SJCRH30 (cell line): ENCODE results near the gene DBF4B. TPM values are rescaled to one million over a fixed set of nuclear protein-coding genes. Genes with fewer than 3 reads are reported as not detected.
"Not testable (repeated sequence)": the region's sequence is repeated elsewhere in the genome, so short reads cannot be mapped to it uniquely, and the experiment has no call there.

ENCODE experiments used
- DNase-seq, 2 experiments: peaks; one replicate each; pipeline ENCODE4 v3.0.0-alpha.2; 2015 to 2020
- H3K27ac ChIP-seq: fragments of 250-450 bp; sonication (Bioruptor Pico); 2 replicates; pipeline ENCODE4 v1.5.1; 2020; ENCODE audit warnings: mild to moderate bottlenecking, moderate library complexity
- H3K27me3 ChIP-seq: fragments of 250-450 bp; sonication (Bioruptor Pico); 2 replicates; pipeline ENCODE4 v1.5.1; 2020; ENCODE audit warnings: mild to moderate bottlenecking, moderate library complexity
- H3K36me3 ChIP-seq: fragments of 250-450 bp; sonication (Bioruptor Pico); 2 replicates; pipeline ENCODE4 v1.5.1; 2020; ENCODE audit warnings: mild to moderate bottlenecking, moderate library complexity
- H3K4me1 ChIP-seq: fragments of 250-450 bp; sonication (Bioruptor Pico); 2 replicates; pipeline ENCODE4 v1.5.1; 2020; ENCODE audit warnings: mild to moderate bottlenecking, moderate library complexity
- H3K4me3 ChIP-seq: fragments of 250-450 bp; sonication (Bioruptor Pico); 2 replicates; pipeline ENCODE4 v1.5.1; 2020; ENCODE audit warnings: mild to moderate bottlenecking, moderate library complexity
- H3K9me3 ChIP-seq: fragments of 250-450 bp; sonication (Bioruptor Pico); replicated peaks from 2 replicates; pipeline ENCODE4 v1.5.1; 2020; ENCODE audit warnings: mild to moderate bottlenecking, moderate library complexity
- total RNA-seq: library from RNA; depleted of rRNA; stranded (reverse); fragments of >200 nt; shearing (Covaris generic); gene quantifications from 2 replicates; pipeline ENCODE4 v1.2.3, GENCODE V29; 2014

The DBF4B gene
- total RNA-seq, 1 experiment from 2014 or later, result 19.4 TPM

- DNase-seq, result peak; percentile 7 to 43
- not testable (repeated sequence) for H3K4me1 ChIP-seq, H3K27me3 ChIP-seq, H3K36me3 ChIP-seq, H3K9me3 ChIP-seq
- peak overlapping the region; percentile 90 for H3K4me3 ChIP-seq
- peak overlapping the region; percentile 67; the same call in 1 of the 2 replicates for H3K27ac ChIP-seq
Observed at GRCh38 chr17:44690746-44691306, 17.6 kb upstream of the DBF4B start.

- DNase-seq, result no peak
- Histone ChIP-seq H3K4me1 (peaks cover under 1% of the 10 kb centered on the region), H3K27ac (no peak overlapping the region), H3K9me3 (no peaks in the 10 kb centered on the region), H3K27me3 (0 out of 2 replicates have a peak, but pooled peaks cover 5% of the 10 kb centered on the region), H3K4me3 (no peak overlapping the region), H3K36me3 (no peaks in the 10 kb centered on the region)
Observed at GRCh38 chr17:44693609-44694008, 14.9 kb upstream of the DBF4B start.

- not testable (repeated sequence) for H3K27me3 ChIP-seq, H3K4me3 ChIP-seq, H3K9me3 ChIP-seq, H3K4me1 ChIP-seq, H3K27ac ChIP-seq, DNase-seq, H3K36me3 ChIP-seq
Observed at GRCh38 chr17:44700288-44700687, 8.2 kb upstream of the DBF4B start.

- DNase-seq, result no peak
- peak overlapping the region; percentile 79 for H3K4me3 ChIP-seq
- peaks cover 7% of the 10 kb centered on the region; the same call in 1 of the 2 replicates for H3K4me1 ChIP-seq
- peak overlapping the region; percentile 70 for H3K27ac ChIP-seq
- H3K27me3 ChIP-seq, result no peaks in the 10 kb centered on the region
- no peaks in the 10 kb centered on the region; the same call in 1 of the 2 replicates for H3K36me3 ChIP-seq
- no peaks in the 10 kb centered on the region for H3K9me3 ChIP-seq
Observed at GRCh38 chr17:44707755-44708400, 587 bp upstream of the DBF4B start.

GRCh38 chr17:44719444-44719843, 11.0 kb downstream of the DBF4B start:
- DNase-seq, result no peak
- H3K9me3 ChIP-seq, result no peaks in the 10 kb centered on the region
- H3K4me3 ChIP-seq, result no peak overlapping the region
- peaks cover 48% of the 10 kb centered on the region for H3K36me3 ChIP-seq
- no peak overlapping the region for H3K27ac ChIP-seq
- no peaks in the 10 kb centered on the region for H3K4me1 ChIP-seq
- no peaks in the 10 kb centered on the region for H3K27me3 ChIP-seq

- Histone ChIP-seq H3K4me3 (no peak overlapping the region), H3K4me1 (no peaks in the 10 kb centered on the region), H3K27ac (no peak overlapping the region), H3K27me3 (no peaks in the 10 kb centered on the region), H3K36me3 (peaks cover 58% of the 10 kb centered on the region), H3K9me3 (no peaks in the 10 kb centered on the region; the same call in 1 of the 2 replicates)
- no peak for DNase-seq
Observed at GRCh38 chr17:44722254-44722653, 13.8 kb downstream of the DBF4B start.

- not testable (repeated sequence) for H3K27ac ChIP-seq, DNase-seq, H3K4me3 ChIP-seq, H3K9me3 ChIP-seq, H3K27me3 ChIP-seq, H3K4me1 ChIP-seq
- peaks cover 70% of the 10 kb centered on the region for H3K36me3 ChIP-seq
Observed at GRCh38 chr17:44726121-44726520, 17.7 kb downstream of the DBF4B start.

- Histone ChIP-seq H3K36me3 (peaks cover 44% of the 10 kb centered on the region), H3K4me3 (no peak overlapping the region), H3K9me3 (no peaks in the 10 kb centered on the region), H3K27ac (no peak overlapping the region), H3K27me3 (no peaks in the 10 kb centered on the region), H3K4me1 (no peaks in the 10 kb centered on the region)
- peak in 1 of 2 experiments; percentile 36 for DNase-seq
Observed at GRCh38 chr17:44733753-44734152, 25.3 kb downstream of the DBF4B start.

- H3K4me3 ChIP-seq, result no peak overlapping the region
- H3K27ac ChIP-seq, result no peak overlapping the region
- H3K27me3 ChIP-seq, result no peaks in the 10 kb centered on the region
- H3K9me3 ChIP-seq, result no peaks in the 10 kb centered on the region
- DNase-seq, result no peak
- H3K36me3 ChIP-seq, result peaks cover 46% of the 10 kb centered on the region
- no peaks in the 10 kb centered on the region for H3K4me1 ChIP-seq
Observed at GRCh38 chr17:44734272-44734671, 25.8 kb downstream of the DBF4B start.

- Histone ChIP-seq H3K36me3 (peaks cover 34% of the 10 kb centered on the region), H3K4me1 (no peaks in the 10 kb centered on the region), H3K27me3 (no peaks in the 10 kb centered on the region), H3K4me3 (no peak overlapping the region), H3K9me3 (no peaks in the 10 kb centered on the region), H3K27ac (no peak overlapping the region)
- no peak for DNase-seq
Observed at GRCh38 chr17:44736551-44737240, 28.2 kb downstream of the DBF4B start.

GRCh38 chr17:44738214-44738906, 29.9 kb downstream of the DBF4B start:
- Histone ChIP-seq H3K36me3 (peaks cover 29% of the 10 kb centered on the region), H3K4me1 (no peaks in the 10 kb centered on the region), H3K4me3 (no peak overlapping the region), H3K9me3 (no peaks in the 10 kb centered on the region), H3K27me3 (no peaks in the 10 kb centered on the region), H3K27ac (no peak overlapping the region)
- DNase-seq, result no peak

GRCh38 chr17:44741316-44741715, 32.9 kb downstream of the DBF4B start:
- H3K4me1 ChIP-seq, result no peaks in the 10 kb centered on the region
- H3K36me3 ChIP-seq, result peaks cover 20% of the 10 kb centered on the region; the same call in 1 of the 2 replicates
- H3K9me3 ChIP-seq, result no peaks in the 10 kb centered on the region

GRCh38 chr17:44745301-44745700, 36.8 kb downstream of the DBF4B start:
- peaks cover 25% of the 10 kb centered on the region for H3K36me3 ChIP-seq
- no peaks in the 10 kb centered on the region for H3K4me1 ChIP-seq
- no peak for DNase-seq
- no peaks in the 10 kb centered on the region for H3K27me3 ChIP-seq
- no peak overlapping the region for H3K4me3 ChIP-seq
- H3K27ac ChIP-seq, result no peak overlapping the region
- H3K9me3 ChIP-seq, result no peaks in the 10 kb centered on the region

More at GRCh38 chr17:44741316-44741715, 32.9 kb downstream of the DBF4B start:
- DNase-seq, result no peak
- H3K27ac ChIP-seq, result no peak overlapping the region
- H3K4me3 ChIP-seq, result no peak overlapping the region
- H3K27me3 ChIP-seq, result no peaks in the 10 kb centered on the region

- peaks cover 22% of the 10 kb centered on the region for H3K36me3 ChIP-seq
Observed at GRCh38 chr17:44745738-44746137, 37.3 kb downstream of the DBF4B start.

GRCh38 chr17:44747566-44747965, 39.1 kb downstream of the DBF4B start:
- H3K9me3 ChIP-seq, result no peaks in the 10 kb centered on the region
- DNase-seq, result no peak
- no peaks in the 10 kb centered on the region for H3K4me1 ChIP-seq
- H3K27me3 ChIP-seq, result no peaks in the 10 kb centered on the region
- H3K27ac ChIP-seq, result no peak overlapping the region
- peaks cover 23% of the 10 kb centered on the region for H3K36me3 ChIP-seq
- no peak overlapping the region for H3K4me3 ChIP-seq

More at GRCh38 chr17:44745738-44746137, 37.3 kb downstream of the DBF4B start:
- not testable (repeated sequence) for H3K4me1 ChIP-seq, H3K27ac ChIP-seq, DNase-seq, H3K27me3 ChIP-seq, H3K4me3 ChIP-seq, H3K9me3 ChIP-seq
